T-helper 2 cell treated with Interferon-gamma antibody and Interleukin-4, amounts not matched to agents 100 ng/mL and 5 ng/mL, for 36 hours (primary cell): ENCODE data around the gene PUM2. TPM values are rescaled to one million over a fixed set of nuclear protein-coding genes. Genes with fewer than 3 reads are reported as not detected.

Experiments used
- intact Hi-C: fragments of 100-400 bp; cut with micrococcal nuclease; formaldehyde crosslinking; loops from one replicate; pipeline ENCODE4 v1.15.1; 2023
- total RNA-seq: library from RNA; stranded (reverse); gene quantifications from 2 replicates; pipeline ENCODE4 v1.2.3, GENCODE V29; 2022

The PUM2 gene
- total RNA-seq, 1 donor from 2014 or later, result 127 TPM

DNA sequence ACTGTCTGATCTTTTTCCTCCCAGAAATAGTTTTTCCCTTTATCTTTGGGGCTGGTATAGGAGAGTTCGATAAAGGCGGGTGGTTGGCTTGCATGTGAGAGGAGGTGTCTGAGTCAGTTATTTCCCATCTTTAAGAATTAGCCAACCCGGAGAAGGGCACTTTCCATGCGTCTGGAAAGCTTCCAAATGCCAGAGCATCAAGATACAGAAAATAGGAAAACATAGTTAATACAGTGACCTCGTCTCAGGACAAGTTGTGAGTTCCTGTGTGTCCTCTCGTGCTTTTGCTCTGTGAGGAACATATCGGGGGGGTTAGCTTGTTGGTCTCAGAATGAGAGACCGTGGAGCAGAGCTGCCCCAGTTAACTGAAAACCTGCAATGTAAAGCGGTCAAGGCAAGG is 18.7 kb upstream of the PUM2 start:
- intact Hi-C loops, result loop anchor here (5.0 kb wide), 1 partner anchor 317 kb away; the partner anchor contains the start of gene LAPTM4A

DNA sequence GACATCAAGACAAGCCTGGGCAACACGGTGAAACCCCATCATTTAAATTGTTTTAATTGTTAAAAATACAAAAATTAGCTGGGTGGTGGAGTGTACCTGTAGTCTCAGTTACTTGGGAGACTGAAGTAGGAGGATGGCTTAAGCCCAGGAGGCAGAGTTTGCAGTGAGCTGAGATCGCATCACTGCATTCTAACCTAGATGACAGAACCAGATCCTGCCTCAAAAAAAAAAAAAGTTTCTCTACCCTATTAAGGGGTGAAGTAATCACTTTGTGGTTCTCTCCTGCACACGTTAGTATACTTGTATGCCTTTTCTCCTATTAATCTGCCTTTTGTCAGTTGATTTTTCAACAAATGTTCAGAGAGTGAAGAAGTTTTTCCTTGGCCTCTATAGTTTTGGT is 18.1 kb upstream of the PUM2 start:
- intact Hi-C loops, result loop anchor here (5.0 kb wide), 1 partner anchor 316 kb away; the partner anchor contains the start of gene LAPTM4A

DNA sequence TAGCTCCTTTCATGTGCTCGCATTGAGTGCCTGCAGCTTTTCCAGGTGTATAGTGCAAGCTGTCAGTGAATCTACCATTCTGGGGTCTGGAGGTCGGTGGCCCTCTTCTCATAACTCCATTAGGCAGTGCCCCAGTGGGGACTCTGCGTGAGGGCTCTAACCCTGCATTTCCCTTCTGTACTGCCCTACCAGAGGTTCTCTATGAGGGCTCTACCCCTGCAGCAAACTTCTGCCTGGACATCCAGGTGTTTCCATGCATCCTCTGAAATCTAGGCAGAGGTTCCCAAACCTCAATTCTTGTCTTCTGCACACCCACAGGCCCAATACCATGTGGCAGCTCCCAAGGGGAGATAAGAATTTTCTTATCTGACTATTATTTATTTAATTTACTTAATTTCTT is 17.3 kb upstream of the PUM2 start:
- intact Hi-C loops, result loop anchor here (5.0 kb wide), 1 partner anchor 316 kb away; the partner anchor contains the start of gene LAPTM4A

DNA sequence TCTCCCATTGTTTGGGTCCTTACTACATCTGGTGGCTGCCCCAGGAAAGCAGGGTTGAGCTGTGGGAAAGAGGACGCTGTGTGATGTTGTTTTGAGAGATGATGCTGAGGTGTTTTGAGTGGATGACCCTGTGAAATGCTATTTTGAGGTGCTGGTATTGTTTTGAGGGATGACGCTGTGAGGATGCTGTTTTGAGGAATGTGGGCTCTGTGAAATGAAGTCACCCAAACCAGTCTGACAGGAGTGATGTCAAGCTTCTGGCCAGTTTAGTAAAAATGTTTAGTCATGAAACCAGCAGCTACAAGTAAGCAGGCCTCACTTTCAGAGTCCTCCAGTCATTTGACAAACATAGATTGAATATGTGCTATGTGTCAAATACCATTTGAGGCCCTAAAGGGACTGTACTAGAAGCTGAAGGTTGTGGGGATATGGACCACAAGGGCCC is 16.1 kb upstream of the PUM2 start:
- intact Hi-C loops, result loop anchor here (5.0 kb wide), 1 partner anchor 314 kb away; the partner anchor contains the start of gene LAPTM4A

DNA sequence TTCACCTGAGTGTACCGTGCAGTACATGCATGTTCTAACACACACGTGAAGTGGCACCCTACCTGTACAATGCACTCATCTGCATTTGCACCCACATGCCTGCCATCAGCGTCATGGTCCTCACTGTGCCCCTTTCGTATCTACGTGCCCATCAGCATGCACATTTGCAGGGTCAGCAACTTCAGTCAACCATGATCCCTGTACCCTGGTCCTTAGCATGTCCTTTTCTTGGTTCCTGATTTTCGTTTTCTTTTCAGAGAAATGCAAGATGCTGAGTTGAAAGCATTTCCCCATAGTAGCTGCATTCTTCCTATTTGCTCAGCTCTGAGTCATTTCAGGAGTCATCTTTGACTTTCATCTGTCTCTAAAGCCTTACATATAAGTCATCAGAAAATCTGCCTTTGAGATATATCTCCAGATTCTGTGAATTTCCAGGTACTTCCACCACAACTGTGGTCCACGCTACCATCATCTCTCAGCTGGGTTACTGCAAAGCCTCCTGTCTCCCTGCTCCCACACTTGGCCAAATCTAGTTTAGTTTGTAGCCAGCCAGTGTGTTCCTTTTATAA is 14.7 kb upstream of the PUM2 start:
- intact Hi-C loops, result loop anchor here (1.0 to 5.0 kb wide), 2 partner anchors 14 to 313 kb away; partner anchors contain the start of gene LAPTM4A

DNA sequence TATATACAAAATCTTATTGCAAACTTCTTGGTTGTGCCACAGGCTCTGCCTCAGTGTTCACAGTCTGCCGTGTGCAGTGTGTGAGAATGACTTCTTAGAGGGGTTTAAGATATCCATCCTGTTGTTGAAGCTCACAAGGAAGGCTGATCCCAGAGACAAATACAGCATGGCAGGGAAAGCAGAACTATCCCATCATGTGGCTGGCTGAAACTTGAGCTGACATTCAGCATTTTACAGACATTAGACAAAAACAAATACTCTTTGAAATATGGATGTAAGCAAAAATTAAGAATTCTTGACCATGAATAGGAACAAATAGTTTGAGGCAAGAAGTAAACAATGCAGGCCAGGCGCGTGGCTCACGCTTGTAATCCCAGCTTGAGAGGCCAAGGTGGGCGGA is 12.9 kb upstream of the PUM2 start:
- intact Hi-C loops, result no loop called here

DNA sequence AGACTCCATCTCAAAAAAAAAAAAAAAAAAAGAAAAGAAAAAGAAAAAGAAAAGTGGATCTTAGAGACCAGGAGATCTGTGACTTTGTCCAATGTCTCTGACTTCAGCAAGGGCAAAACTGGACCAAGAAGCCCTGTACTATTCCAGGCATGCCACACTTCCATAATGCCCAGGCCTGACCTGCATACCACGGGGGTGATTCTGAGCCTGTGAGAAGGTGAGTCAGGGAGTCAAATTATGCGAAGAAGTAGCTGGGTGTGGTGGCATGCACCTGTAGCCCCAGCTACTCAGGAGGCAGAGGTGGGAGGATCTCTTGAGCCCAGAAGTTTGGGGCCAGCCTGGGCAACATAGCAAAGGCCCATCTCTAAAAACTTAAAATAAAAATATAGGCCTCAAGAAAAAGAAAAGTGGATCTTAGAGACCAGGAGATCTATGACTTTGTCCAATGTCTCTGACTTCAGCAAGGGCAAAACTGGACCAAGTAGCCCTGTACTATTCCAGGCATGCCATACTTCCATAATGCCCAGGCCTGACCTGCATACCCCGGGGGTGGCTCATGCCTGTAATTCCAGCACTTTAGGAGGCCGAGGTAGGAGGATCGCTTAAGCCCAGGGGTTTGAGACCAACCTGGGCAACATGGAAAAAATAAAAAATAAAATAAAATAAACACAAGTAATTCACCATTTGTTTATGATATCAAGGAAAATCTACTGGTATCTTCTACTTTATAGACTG is 12.2 kb upstream of the PUM2 start:
- intact Hi-C loops, result no loop called here

DNA sequence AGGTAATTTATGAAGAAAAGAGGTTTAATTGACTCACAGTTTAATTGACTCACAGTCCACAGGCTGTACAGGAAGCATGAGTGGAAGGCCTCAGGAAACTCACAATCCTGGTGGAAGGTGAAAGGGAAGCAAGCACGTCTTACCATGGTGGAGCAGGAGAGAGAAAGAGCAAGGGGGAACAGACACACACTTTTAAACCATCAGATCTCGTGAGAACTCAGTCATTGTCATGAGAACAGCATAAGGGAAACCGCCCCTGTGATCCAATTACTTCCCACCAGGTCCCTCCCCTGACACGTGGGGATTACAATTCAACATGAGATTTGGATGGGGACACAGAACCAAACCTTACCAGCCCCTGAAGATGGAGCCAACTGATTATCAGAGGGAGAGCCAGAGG is 11.2 kb upstream of the PUM2 start:
- intact Hi-C loops, result no loop called here

DNA sequence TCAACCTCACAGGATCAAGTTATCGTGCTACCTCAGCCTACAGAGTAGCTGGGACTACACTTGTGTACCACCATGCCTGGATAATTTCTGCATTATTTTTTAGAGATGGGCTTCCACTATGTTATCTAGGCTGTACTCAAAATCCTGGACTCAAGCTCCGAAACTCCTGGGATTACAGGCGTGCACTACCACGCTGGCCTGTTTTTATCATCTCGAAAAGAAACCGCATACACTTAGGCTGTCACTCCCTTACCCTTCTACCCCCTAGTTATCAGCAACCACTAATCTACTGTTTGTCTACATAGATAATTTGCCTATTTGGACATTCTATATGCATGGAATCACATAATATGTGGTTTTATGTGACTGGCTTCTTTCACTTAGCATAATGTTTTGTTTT is 8.5 kb upstream of the PUM2 start:
- intact Hi-C loops, result no loop called here

DNA sequence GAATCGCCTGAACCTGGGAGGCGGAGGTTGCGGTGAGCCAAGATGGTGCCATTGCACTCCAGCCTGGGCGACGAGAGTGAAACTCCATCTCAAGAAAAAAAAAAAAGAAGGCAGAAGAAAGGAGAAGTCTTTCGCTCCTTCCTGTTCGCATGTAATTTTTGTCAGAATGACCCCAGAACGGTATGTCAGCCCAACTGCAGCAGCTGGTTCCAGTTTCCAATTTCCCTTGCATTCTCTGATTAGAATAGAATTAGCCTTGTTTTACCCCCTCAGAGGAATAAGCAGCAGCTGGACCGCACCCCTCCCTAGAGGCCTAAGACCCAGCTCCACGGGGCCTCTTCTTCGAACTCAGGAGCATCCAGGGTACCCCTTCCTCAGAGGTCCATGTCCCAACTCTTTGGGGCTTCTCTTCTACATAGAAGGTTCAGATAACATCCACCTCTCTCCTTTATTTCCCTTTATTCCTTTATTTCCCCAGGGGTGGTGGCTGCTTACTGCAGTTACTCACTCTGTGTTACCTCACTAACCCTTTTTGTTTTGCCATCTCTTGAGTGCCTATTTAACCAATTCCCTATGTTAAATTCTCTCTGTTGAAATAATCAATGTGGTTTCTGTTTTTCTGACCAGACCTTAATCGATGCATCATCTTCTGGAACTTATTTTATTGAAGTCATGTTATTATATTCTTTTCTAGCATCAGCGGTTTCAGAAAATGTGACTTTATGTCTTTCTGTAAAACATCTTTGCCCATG is 7.2 kb upstream of the PUM2 start:
- intact Hi-C loops, result no loop called here

DNA sequence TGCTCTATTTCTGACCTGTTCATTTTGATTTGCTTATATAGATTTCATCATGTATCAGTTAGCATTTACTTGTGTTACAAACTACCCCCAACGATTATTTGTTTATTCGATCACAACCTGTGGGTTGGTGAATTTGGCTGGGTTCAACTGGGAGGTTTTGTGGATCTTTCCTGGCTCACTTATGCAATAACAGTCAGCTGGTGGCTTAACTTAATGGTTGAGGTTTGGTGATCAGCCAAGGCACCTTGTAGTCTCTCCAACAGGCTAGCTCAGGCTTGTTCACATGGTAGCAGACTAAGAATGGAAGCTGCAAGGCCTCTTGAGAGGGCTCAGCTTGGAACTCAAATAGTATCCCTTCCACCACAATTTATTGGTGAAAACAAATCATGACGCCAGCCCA is 5.4 kb upstream of the PUM2 start:
- intact Hi-C loops, result no loop called here

DNA sequence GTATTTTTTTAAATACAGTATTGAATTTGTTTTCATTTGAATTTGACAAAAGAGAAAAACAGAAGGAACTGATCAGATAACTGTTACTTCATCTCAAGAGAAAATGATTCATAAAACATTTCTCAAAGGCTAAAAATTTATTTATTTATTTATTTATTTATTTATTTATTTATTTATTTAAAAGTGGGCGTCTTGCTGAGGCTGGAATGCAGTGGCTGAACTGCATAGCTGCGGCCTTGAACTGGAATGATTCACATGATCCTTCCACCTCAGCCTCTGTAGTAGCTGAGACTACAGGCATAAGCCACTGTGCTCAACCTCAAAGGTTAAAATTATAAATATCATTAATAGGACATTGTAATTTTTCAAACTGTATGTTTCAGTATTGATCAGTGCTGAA is 4.5 kb upstream of the PUM2 start:
- intact Hi-C loops, result no loop called here

DNA sequence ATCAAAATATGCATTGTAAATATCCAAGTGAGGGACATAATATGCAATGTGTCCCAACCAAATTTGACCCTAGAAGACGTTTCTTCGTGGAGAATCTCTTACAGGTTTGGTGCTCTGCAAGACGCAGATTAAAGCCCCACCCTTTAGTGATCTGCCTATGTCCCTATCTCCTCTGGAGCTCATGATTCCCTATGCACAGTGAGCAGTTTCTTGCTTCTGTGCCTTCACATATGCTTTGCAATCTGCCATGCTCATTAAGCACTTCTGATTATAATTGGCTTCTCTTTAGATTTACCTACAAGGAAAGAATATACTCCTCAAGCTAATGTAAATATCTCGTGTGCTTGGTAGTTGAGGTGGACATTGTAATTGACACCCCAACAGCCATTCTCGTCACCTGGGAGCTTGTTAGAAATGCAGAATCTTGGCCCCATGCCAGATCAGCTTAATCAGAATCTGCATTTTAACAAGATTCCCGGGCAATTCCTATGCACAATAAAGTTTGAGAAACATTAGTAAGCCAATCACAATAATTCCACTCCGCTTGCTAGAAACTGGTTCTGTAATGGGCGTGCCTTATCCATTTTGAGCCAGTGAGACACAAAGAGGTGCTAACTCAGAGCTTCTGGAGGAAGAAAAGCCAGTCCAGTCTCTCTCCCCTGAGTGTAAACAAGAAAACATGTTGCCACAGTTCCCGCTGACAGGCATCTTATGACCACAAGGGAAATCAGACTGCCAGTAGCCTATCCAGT is 2.8 kb upstream of the PUM2 start:
- intact Hi-C loops, result loop anchor here (5.0 kb wide), 1 partner anchor 224 kb away; no protein-coding TSS in a partner anchor

DNA sequence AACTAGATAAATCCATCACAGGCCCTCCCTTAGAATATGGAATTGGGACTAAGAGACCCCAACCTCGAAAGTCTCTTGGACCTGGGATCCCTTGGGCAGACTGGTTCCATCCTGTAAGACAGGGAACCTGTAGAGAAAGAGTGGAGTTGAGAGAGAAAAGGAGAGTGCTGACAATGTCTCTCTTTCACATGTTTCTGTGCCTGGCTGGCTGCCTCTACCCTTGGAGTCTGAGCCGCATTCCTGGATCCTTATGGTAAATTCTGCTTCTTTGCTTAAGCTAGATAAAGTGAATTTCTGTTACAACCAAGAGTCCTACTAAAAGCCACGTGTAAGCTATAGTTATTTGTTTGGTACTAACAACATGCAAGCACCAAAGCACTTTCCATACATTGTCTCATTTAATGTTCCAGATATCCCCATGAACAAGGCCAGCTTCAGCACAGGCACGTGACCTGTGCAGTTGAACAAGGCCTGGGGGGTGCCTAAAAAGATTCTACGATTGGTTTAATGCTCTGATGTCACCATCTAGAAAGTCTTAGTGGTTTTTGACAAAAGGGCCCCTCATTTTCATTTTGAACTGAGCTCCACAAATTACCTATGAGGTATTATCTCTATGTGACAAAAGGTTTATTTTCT is 2.1 kb upstream of the PUM2 start:
- intact Hi-C loops, result loop anchor here (5.0 kb wide), 1 partner anchor 225 kb away; no protein-coding TSS in a partner anchor

DNA sequence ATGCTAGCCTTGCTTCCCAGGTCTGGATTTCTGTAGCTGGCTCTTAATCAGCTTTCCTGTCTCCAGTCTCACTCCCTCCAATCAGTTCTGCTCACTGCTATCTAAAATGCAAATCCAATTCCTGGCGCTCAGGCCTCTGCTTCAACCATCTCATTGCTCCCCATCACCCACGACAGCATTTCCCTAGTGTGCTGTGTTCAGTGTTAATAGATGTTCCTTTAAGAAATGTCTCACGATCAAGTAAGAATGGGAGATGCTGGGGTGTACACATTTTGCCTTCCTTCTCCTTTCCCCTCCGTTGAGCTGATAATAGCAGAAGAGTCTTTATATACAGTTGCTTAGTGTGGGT is 1.6 kb upstream of the PUM2 start:
- intact Hi-C loops, result loop anchor here (5.0 kb wide), 1 partner anchor 225 kb away; no protein-coding TSS in a partner anchor

DNA sequence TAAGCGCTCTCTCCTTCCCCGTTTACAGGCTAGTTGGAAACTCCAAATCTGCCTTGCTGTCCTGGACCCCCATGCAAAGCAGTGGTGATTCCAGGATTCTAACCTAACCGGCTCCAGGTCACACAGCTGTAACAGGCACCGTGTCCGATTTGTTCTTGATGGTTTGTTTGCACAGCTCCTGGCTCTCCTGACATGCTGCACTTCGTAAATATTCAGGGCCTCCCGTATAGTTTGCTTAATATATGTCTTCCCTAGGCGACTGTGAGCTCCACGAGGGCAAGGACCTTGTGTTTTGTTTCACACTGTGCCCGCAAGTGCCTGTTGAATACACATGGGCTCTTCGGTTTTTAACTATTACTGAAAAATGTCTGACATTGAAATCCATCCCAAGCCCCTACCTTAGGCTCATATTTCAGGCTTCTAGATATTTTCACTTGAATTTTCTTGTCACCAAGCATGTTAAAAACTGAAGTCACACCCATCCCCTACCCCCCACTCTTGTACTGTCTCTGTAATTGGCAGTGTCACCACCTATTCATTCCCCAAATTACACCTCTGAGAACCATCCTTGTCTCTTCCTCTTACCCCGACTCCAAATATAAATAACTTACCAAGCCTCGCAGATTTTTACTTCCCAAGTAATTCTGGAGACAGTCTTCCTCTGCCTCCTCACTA is 1.0 kb upstream of the PUM2 start:
- intact Hi-C loops, result loop anchor here (1.0 to 5.0 kb wide), 6 partner anchors 14 to 1791 kb away; partner anchors contain the start of genes LAPTM4A, LDAH and RDH14

DNA sequence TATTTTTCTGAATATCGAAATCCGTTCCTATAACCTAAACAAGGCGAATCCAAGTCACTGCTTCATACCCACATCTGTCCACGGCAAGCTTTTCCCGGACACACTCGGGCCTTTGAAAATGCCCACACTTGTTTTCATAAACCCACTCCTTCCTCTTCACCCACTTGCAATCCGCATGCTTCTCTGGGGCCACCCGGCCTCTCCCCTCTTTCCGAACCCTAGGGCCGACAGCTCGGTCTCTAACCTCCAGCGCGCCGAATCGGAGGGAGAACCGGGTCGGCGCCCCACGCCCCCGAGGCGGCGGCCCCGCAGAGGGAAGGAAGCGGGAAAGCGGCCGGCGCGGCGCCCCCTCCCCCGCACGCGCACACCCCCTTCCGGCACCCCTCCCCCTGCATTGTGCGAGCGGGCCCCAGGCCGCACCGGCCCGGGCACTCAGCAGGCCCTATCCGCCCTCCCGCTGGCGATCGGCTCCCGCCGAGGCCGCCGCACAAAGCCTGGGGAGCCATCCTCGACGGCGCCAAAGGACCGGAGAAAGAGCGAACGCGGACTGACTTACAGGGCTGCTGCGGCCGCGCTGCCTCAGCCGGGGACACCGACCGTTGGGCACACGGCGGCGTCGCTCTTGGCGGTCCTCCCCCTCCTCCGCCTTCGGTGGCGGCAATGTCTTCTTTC is 467 bp downstream of the PUM2 start:
- intact Hi-C loops, result loop anchor here (1.0 to 5.0 kb wide), 7 partner anchors 24 to 1789 kb away; partner anchors contain the start of genes HS1BP3, LAPTM4A, LDAH and RDH14

DNA sequence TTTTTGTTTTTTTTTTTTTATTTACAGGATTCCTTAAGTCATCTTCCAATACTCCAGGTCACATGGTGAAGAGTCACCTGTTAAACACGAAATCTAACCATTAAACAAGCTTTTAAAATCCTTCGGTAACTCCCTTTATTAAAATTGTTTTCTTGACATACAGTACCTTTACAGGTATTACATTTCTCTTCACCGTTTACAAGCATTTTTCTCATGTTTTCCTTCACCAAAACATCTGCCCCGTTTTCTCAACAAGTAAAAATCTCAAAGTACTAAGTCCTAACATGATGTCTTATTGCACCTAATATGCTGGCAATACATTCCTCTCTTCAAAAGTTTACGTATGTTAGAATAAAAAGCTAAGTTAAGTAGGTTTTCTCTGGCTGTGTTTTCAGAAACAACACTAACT is 1.1 kb downstream of the PUM2 start:
- intact Hi-C loops, result loop anchor here (1.0 kb wide), 1 partner anchor 10 kb away; no protein-coding TSS in a partner anchor

DNA sequence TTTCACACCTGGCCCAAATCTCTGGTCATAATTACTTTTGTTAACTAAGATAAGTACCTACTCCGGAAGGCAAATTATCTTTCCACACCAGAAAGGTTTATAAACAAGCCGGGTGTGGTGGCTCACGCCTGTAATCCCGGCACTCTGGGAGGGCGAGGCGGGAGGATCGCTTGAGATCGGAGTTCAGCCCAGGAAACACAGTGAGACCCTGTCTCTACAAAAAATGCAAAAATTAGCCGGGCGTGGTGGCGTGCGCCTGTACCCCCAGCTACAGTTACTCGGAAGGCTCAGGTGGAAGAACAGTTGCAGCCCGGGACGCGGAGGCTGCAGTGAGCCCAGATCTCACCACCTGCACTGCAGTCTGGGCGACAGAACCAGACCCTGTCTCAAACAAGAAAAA is 2.1 kb downstream of the PUM2 start:
- intact Hi-C loops, result no loop called here
